NCI-H345 (cell line): ENCODE measurements around the gene CLCA1.
A peak's percentile ranks its signal among the peaks of the same experiment; 100 is the strongest.

Experiments
- DNase-seq: peaks from one replicate; lab custom pipeline; 2025; lab: John Stamatoyannopoulos, UW

CLCA1 gene

GRCh38 chr1:86468501-86468977 is at the start of gene CLCA1:
Gene CLCA1 (plus strand): TSS chr1:86468927. CDS start chr1:86468972, 45 bp downstream.
- no peak for DNase-seq

- DNase-seq = no peak
These were observed 49.3 kb upstream of the CLCA1 start for GRCh38 chr1:86419277-86419903.

GRCh38 chr1:86421601-86422280 is 47.0 kb upstream of the CLCA1 start:
- DNase-seq = no peak

GRCh38 chr1:86423473-86423872 is 45.3 kb upstream of the CLCA1 start:
- no peak for DNase-seq

GRCh38 chr1:86423873-86424272 is 44.9 kb upstream of the CLCA1 start, which contains the start of gene CLCA2:
Gene CLCA2 (plus strand): TSS chr1:86424171. CDS start chr1:86424248, 77 bp downstream.
- no peak for DNase-seq

GRCh38 chr1:86429122-86429725 is 39.5 kb upstream of the CLCA1 start:
- no peak for DNase-seq

GRCh38 chr1:86429835-86430234 is 38.9 kb upstream of the CLCA1 start:
- no peak for DNase-seq

- no peak for DNase-seq
These were observed 38.4 kb upstream of the CLCA1 start for GRCh38 chr1:86430376-86430775.

- DNase-seq = no peak
These were observed 34.7 kb upstream of the CLCA1 start for GRCh38 chr1:86434059-86434458.

- no peak for DNase-seq
These were observed 33.4 kb upstream of the CLCA1 start for GRCh38 chr1:86435327-86435726.

GRCh38 chr1:86436041-86436440 is 32.7 kb upstream of the CLCA1 start:
- peak; percentile 75 for DNase-seq

- DNase-seq = no peak
These were observed 27.1 kb upstream of the CLCA1 start for GRCh38 chr1:86441581-86441980.

- DNase-seq = no peak
These were observed 26.7 kb upstream of the CLCA1 start for GRCh38 chr1:86441997-86442396.

- DNase-seq = no peak
These were observed 22.8 kb upstream of the CLCA1 start for GRCh38 chr1:86445919-86446318.

- DNase-seq = no peak
These were observed 21.4 kb upstream of the CLCA1 start for GRCh38 chr1:86447198-86447790.

- no peak for DNase-seq
These were observed 20.1 kb upstream of the CLCA1 start for GRCh38 chr1:86448670-86449069.

GRCh38 chr1:86449103-86449502 is 19.6 kb upstream of the CLCA1 start:
- DNase-seq = no peak

- DNase-seq = no peak
These were observed 17.9 kb upstream of the CLCA1 start for GRCh38 chr1:86450847-86451246.

- no peak for DNase-seq
These were observed 15.1 kb upstream of the CLCA1 start for GRCh38 chr1:86453664-86454063.

GRCh38 chr1:86455073-86455472 is 13.7 kb upstream of the CLCA1 start:
- no peak for DNase-seq

- no peak for DNase-seq
These were observed 7.7 kb upstream of the CLCA1 start for GRCh38 chr1:86460998-86461397.

GRCh38 chr1:86461482-86461881 is 7.2 kb upstream of the CLCA1 start:
- DNase-seq = no peak

- DNase-seq = no peak
These were observed 3.9 kb upstream of the CLCA1 start for GRCh38 chr1:86464819-86465218.
